ENCODE data around the gene ELFN2.

Gene ELFN2

GRCh38 chr22:37419969-37420685 lies 7.2 kb downstream of the ELFN2 start:
- Histone ChIP-seq H3K4me1 (ENCODE audit: control insufficient read depth in 1 of 2, insufficient read depth in 1 of 2, low read depth in 1 of 2, low read length in 1 of 2) (peaks cover 0 to 7% of the 10 kb centered on the region in 2 experiments), H3K36me3 (no peaks in the 10 kb centered on the region), H3K27me3 (peaks cover 100% of the 10 kb centered on the region), H3K27ac (no peak overlapping the region), H3K9me3 (no peaks in the 10 kb centered on the region), H3K4me3 (ENCODE audit: low read depth in 1 of 2, low read length in 1 of 2) (no peak overlapping the region)
- TF ChIP-seq CTCF (IDR thresholded peaks at IDR 0.05) = no peak

- no peak overlapping the region for H3K27ac ChIP-seq
- no peak for TF ChIP-seq CTCF (IDR thresholded peaks at IDR 0.05)
- H3K36me3 ChIP-seq = no peaks in the 10 kb centered on the region
- H3K27me3 ChIP-seq = peaks cover 100% of the 10 kb centered on the region
- H3K4me3 ChIP-seq (ENCODE audit: low read depth in 1 of 2, low read length in 1 of 2) = no peak overlapping the region
- H3K9me3 ChIP-seq = no peaks in the 10 kb centered on the region
- H3K4me1 ChIP-seq (ENCODE audit: control insufficient read depth in 1 of 2, insufficient read depth in 1 of 2, low read depth in 1 of 2, low read length in 1 of 2) = peaks cover 0 to 7% of the 10 kb centered on the region in 2 experiments
These were observed 7.8 kb downstream of the ELFN2 start for GRCh38 chr22:37419370-37419968.

GRCh38 chr22:37418627-37419369 lies 8.5 kb downstream of the ELFN2 start:
- peaks cover 99% of the 10 kb centered on the region for H3K27me3 ChIP-seq

GRCh38 chr22:37417677-37418348 lies 9.5 kb downstream of the ELFN2 start:
- Histone ChIP-seq H3K27me3 (peaks cover 95% of the 10 kb centered on the region), H3K36me3 (no peaks in the 10 kb centered on the region)

More at GRCh38 chr22:37418627-37419369, 8.5 kb downstream of the ELFN2 start:
- H3K27ac ChIP-seq = no peak overlapping the region
- no peak for TF ChIP-seq CTCF (IDR thresholded peaks at IDR 0.05)
- peaks cover 0 to 7% of the 10 kb centered on the region in 2 experiments for H3K4me1 ChIP-seq (ENCODE audit: control insufficient read depth in 1 of 2, insufficient read depth in 1 of 2, low read depth in 1 of 2, low read length in 1 of 2)
- H3K36me3 ChIP-seq = no peaks in the 10 kb centered on the region
- no peaks in the 10 kb centered on the region for H3K9me3 ChIP-seq
- H3K4me3 ChIP-seq (ENCODE audit: low read depth in 1 of 2, low read length in 1 of 2) = no peak overlapping the region

More at GRCh38 chr22:37417677-37418348, 9.5 kb downstream of the ELFN2 start:
- H3K9me3 ChIP-seq = no peaks in the 10 kb centered on the region
- H3K4me1 ChIP-seq (ENCODE audit: control insufficient read depth in 1 of 2, insufficient read depth in 1 of 2, low read depth in 1 of 2, low read length in 1 of 2) = peaks cover 0 to 7% of the 10 kb centered on the region in 2 experiments
- H3K4me3 ChIP-seq (ENCODE audit: low read depth in 1 of 2, low read length in 1 of 2) = no peak overlapping the region
- TF ChIP-seq CTCF (IDR thresholded peaks at IDR 0.05) = no peak
- no peak overlapping the region for H3K27ac ChIP-seq
